ENCODE measurements around the gene CLIP3.
"Not testable (repeated sequence)": the region's sequence is repeated elsewhere in the genome, so short reads cannot be mapped to it uniquely, and the experiment has no call there.

The CLIP3 gene

GRCh38 chr19:36008336-36008978 is 24.2 kb downstream of the CLIP3 start, which contains the start of gene SYNE4:
Gene SYNE4, minus strand, starts transcription at chr19:36008813. Its CDS starts 132 bp downstream, at chr19:36008681.
- no peak for DNase-seq (ENCODE audit: low spot score)

GRCh38 chr19:36006955-36007354 is 25.7 kb downstream of the CLIP3 start:
- DNase-seq (ENCODE audit: low spot score): no peak

- no peak for DNase-seq (ENCODE audit: low spot score)
Measured at GRCh38 chr19:36003284-36003683, 29.4 kb downstream of the CLIP3 start.

- DNase-seq (ENCODE audit: low spot score): no peak
Measured at GRCh38 chr19:36001605-36002004, 31.1 kb downstream of the CLIP3 start.

GRCh38 chr19:35996777-35997176 is 35.9 kb downstream of the CLIP3 start:
- no peak for DNase-seq (ENCODE audit: low spot score)

GRCh38 chr19:35995048-35995993 is 37.4 kb downstream of the CLIP3 start, which contains the start of gene SDHAF1:
Gene SDHAF1, plus strand, starts transcription at chr19:35995188. Its CDS starts 87 bp downstream, at chr19:35995275.
- DNase-seq (ENCODE audit: low spot score): peak; percentile 97

GRCh38 chr19:35993923-35994598 is 38.6 kb downstream of the CLIP3 start:
- no peak for DNase-seq (ENCODE audit: low spot score)

- no peak for DNase-seq (ENCODE audit: low spot score)
Measured at GRCh38 chr19:35992907-35993765, 39.5 kb downstream of the CLIP3 start.

- peak; percentile 31 for DNase-seq (ENCODE audit: low spot score)
Measured at GRCh38 chr19:35991731-35992450, 40.8 kb downstream of the CLIP3 start.

- DNase-seq (ENCODE audit: low spot score): no peak
Measured at GRCh38 chr19:35990771-35991730, 41.6 kb downstream of the CLIP3 start.

- DNase-seq (ENCODE audit: low spot score): no peak
Measured at GRCh38 chr19:35990156-35990555, 42.5 kb downstream of the CLIP3 start.

GRCh38 chr19:35988824-35989223 is 43.8 kb downstream of the CLIP3 start:
- DNase-seq (ENCODE audit: low spot score): no peak

- no peak for DNase-seq (ENCODE audit: low spot score)
Measured at GRCh38 chr19:35987571-35987896, 45.1 kb downstream of the CLIP3 start.

GRCh38 chr19:35986664-35987570 is 45.8 kb downstream of the CLIP3 start:
- DNase-seq (ENCODE audit: low spot score): no peak

- DNase-seq (ENCODE audit: low spot score): no peak
Measured at GRCh38 chr19:35986111-35986510, 46.6 kb downstream of the CLIP3 start.

- DNase-seq (ENCODE audit: low spot score): no peak
Measured at GRCh38 chr19:35983177-35983576, 49.5 kb downstream of the CLIP3 start.

GRCh38 chr19:35980997-35981396 is 51.7 kb downstream of the CLIP3 start:
- not testable (repeated sequence) for DNase-seq (ENCODE audit: low spot score)

GRCh38 chr19:35978832-35979365 is 53.8 kb downstream of the CLIP3 start:
- no peak for DNase-seq (ENCODE audit: low spot score)
